ENCODE data around the gene OGT.
A peak's percentile ranks its signal among the peaks of the same experiment; 100 is the strongest.
"Not testable (repeated sequence)": the region's sequence is repeated elsewhere in the genome, so short reads cannot be mapped to it uniquely, and the experiment has no call there.

Gene OGT

DNA sequence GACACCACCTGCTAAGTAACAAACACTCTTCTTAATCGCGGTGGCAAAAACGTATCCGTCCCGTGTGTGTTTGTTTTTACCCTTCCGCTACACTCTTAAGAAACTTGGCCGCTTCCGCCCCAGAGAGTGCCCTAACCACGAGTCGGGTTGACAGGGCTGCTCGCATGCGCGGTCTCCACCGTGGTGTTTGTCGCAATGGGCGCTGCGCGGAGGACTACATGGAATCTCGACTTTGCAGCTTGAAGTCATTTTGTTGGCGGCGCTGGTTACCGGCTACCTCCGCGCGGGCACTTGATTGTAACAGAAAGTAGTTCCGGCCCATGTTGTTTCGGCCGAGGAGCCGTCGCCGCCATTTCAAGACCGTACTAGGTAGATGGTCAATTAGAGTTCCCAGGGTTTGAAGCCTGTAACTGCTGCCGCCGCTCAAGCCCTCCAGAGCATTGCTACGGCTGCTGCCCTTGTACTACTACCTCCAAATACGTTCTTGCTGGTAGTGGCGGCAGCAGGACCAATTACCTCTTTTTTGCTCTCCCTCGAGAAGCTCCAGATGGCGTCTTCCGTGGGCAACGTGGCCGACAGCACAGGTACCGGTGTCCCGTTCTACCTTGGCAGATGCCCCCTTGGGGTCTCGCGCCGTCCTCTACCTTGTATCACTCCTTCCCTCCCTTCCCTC, at the start of gene OGT:
TSS of gene OGT (plus strand) at position 352 of the 673 bp plus-strand sequence. CDS start at position 548, 196 bp downstream.
- peak; percentile 79 to 92 (median 86) for DNase-seq (ENCODE audit: low read depth in 3 of 3)

DNA sequence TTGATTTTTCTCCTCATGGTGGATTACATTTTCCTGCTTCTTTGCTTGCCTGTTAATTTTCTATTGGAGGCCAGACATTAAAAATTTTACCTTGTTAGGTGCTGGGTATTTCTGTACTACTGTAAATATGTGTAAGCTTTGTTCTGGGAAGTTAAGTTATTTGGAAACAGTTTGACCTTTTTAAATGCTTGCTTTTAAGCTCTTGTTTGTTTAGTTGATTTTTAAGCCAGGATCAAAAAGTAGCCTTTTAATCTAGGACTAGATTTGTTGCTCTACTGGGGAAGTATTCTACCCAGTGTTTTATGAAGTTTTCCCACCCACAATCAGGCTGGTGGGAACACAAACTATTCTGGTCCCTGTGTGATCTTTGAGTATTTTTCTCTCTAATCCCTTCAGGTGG, 45.1 kb upstream of the OGT start:
- DNase-seq (ENCODE audit: low read depth in 3 of 3): no peak

DNA sequence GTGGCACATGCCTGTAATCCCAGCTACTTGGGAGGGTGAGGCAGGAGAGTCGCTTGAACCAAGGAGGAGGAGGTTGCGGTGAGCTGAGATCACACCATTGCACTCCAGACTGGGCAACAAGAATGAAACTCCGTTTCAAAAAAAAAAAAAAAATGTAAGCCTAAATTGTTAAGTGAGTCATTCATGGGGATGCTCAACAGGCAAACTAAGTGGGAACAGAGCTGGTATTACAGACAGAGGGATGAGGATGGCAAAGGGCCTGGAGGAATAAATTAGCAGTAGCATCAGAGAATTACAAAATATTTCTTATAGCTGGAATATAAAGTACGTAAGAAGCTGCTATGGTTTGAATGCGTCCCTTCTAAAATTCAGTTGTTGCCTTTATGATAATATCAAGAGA, 43.4 kb upstream of the OGT start:
- no peak for DNase-seq (ENCODE audit: low read depth in 3 of 3)

DNA sequence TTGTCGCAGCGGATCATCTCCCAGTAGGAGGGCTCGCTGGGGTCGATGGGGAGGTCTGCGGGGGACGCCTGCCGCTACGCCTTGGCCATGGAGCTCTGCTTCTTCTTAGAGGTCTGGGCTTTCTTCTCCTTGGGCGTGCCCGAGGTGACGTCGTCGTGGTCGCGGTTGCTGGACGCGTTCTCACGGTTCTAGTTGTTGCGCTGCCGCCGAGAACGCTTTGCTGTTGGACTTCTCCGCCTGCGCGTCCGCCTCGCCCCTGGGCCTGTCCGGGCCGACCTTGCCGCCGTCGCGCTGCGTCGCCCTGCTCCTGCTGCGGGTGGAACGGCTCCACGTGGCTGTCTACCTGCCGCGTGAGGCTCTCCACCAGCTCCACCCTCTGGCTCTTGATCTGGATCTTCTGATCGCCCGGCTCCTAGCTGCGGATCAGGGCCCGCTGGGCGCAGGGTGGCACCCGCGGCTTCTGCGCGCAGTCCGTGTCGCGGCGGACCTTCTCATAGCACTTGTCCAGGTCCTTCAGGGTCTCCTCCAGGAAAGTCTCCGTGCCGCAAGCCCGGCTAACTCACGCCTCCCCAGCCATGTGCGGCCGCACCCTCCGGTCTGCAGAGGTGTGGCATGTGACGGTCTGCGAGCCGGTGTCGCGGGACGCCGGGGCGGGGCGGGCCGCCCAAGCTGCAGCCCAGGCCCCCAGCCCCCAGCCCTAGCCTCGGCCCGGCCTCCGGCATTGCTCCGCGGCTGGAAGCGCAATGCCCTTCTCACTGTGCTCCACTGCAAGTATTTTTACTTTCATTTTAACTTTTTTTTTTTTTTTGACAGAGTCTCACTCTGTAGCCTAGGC, 40.5 kb upstream of the OGT start:
- peak in 2 of 3 experiments; percentile 3 to 45 for DNase-seq (ENCODE audit: low read depth in 3 of 3)

DNA sequence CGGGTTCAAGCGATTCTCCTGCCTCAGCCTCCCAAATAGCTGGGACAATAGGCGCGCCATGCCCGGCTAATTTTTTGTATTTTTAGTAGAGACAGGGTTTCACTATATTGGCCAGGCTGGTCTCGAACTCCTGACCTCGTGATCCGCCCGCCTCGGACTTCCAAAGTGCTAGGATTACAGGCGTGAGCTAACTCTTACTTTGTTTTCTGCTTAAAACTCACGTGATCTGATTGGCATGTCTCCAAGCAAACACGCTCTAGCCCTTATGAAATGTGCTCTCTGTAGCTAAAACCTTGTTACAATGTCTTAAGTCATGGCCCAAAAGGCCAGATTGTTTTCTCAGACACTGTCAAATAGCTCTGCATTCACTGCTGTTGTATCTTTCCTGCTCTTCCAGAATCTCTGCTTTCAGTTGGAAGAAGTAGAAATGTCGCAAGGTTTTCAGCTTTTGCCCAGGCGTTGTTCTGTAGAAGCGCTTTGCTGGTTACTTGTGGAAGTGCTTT, 39.7 kb upstream of the OGT start:
- DNase-seq (ENCODE audit: low read depth in 3 of 3): no peak

DNA sequence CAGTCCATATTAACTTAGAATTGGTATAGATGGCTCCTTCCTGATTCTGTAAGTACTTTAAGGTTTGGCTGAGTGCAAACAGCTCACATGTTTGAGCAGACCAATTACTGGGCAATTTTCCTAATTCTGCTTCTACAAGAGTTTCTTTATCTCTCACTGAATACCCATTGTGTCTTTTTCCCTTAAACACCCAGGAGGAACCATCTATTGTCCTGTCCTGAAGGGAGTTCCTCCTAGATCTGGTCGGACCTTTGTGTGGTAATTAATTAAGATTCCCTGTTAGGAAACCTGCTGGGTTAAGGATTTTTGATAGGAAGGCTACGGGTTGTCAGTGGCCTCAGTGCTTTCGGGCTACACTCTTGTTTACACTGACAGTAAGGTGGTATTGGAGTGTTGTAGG, 36.9 kb upstream of the OGT start:
- DNase-seq (ENCODE audit: low read depth in 3 of 3): not testable (repeated sequence)

DNA sequence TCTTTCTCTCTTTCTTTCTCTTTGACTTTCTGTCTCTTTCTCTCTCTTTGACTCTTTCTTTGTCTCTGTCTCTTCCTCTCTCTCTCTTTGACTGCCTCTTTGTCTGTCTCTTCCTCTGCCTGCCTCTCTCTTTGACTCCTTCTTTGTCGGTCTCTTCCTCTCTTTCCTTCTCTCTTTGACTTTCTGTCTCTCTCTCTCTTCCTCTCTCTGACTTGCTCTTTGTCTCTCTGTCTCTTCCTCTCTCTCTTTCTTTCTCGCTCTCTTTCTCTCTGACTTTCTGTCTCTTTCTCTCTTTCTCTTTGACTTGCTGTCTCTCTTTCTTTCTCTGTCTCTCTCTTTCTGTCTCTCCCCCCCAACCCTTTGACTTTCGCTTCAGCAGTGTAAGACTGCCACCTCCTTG, 36.4 kb upstream of the OGT start:
- DNase-seq (ENCODE audit: low read depth in 3 of 3): no peak

DNA sequence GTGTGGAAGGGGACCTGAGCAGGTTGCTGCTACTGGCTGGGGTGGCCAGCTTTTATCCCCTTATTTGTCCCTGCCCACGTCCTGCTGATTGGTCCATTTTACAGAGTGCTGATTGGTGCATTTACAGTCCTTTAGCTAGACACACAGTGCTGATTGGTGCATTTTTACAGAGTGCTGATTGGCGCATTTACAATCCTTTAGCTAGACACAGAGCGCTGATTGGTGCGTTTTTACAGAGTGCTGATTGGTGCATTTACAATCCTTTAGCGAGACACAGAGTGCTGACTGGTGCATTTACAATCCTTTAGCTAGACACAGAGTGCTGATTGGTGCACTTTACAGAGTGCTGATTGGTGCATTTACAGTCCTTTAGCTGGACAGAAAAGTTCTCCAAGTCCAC, 30.8 kb upstream of the OGT start:
- DNase-seq (ENCODE audit: low read depth in 3 of 3): not testable (repeated sequence)

DNA sequence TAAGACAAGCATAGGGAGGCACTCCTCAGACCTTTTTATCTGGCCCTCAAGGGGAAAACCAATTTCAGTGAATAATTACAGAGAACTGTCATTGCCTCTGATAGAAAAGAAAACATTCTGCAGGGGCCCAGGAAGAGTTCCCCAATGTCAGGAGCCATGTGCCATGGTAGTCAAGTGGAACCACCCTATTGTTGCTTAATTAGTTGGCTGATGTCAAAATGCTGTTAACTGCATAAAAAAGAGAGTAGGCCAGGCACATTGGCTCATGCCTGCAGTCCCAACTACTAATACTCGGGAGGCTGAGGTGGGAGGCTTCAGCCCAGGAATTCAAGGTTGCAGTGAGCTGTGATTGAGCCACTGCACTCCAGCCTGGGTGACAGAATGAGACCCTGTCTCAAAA, 28.6 kb upstream of the OGT start:
- DNase-seq (ENCODE audit: low read depth in 3 of 3): no peak

DNA sequence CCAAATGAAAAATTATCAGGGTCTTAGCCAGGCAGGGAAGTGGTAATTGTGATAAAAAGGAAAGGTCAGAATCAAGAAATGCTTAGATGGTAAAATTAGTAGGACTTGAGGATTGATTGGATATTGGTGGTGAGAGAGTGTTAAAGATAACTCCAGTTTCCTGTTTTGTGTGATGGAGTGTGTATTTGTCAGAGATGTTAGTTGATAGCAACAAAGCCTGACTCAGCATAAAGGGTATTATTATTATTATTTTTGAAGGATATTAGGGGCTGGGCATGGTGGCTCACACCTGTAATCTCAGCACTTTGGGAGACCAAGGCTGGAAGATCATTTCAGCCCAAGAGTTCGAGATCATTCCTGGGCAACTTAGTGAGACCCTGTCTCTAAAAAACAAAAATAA, 23.6 kb upstream of the OGT start:
- DNase-seq (ENCODE audit: low read depth in 3 of 3): no peak

DNA sequence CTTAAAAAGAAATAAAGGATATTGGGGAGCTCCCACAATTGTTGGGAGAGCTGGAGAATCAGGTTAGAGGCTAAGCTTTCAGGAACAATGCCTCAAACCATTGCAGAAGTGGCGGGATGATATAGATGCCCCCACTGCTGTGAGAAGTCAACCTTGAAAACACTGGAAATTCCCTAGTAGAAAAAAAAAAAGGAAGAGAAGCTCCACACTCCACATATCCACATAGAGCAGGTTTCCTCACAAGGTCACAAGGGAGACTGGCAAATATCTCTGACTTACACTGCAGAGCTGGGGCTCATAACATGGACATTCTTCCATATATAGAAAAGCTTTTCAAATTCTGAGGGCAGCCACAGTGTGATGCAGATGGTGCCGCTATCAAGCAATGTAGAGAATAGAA, 22.7 kb upstream of the OGT start:
- no peak for DNase-seq (ENCODE audit: low read depth in 3 of 3)

DNA sequence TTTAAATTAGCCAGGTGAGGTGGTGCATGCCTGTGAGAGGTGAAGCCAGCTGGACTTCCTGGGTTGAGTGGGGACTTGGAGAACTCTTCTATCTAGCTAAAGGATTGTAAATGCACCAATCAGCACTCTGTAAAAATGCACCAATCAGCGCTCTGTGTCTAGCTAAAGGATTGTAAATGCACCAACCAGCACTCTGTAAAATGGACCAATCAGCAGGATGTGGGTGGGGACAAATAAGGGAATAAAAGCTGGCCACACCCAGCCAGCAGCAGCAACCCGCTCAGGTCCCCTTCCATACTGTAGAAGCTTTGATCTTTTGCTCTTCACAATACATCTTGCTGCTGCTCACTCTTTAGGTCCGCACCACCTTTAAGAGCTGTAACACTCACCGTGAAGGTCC, 19.2 kb upstream of the OGT start:
- DNase-seq (ENCODE audit: low read depth in 3 of 3): not testable (repeated sequence)

DNA sequence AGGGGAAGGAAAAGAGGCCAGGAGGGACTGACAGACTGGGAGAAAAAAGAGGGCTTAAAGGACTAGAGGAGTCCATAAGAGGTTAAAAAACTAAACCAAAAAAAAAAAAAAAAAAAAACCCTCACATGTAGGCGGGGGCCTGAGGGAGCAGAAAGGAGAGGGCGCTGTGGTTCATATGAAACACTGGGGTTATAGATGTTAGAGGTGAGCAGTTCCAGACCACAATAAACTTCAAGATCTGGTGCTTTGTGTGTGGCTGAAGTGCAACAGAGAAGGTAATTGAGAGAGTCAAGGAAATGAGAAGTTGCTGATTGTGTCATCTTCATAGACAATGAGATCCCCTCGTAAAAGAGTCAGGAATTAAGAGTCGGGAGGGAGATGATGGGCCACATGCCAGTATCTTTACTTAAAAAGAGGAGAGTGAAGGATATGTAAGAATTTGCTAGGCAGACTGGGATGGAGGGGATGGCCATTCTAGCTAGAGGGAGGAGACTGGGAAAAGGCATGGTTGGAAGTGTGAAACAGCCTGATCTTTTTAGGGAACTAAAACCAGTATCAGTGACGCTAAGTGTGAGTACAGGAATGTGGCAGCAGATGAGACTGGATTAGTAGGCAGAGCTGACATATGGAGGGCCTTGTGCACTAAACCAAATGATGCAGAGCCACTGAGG, 18.4 kb upstream of the OGT start:
- no peak for DNase-seq (ENCODE audit: low read depth in 3 of 3)

DNA sequence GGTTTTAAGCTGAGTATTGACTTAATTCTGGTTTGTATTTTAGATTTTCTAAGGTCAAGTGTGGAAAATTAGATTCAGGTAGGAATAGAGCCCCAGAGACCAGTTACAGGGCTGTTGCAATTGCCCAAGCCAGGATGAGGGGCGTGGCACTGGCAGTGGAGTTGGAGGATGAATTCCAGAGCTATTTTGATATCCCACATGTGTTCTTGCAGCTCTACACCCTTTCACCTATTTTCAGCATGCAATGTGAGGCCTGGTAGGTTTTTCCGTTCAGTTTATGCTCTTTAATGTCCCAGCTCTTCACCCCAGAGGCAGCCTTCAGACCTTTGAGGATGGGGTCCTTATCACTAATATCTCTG, 17.9 kb upstream of the OGT start:
- DNase-seq (ENCODE audit: low read depth in 3 of 3): no peak

DNA sequence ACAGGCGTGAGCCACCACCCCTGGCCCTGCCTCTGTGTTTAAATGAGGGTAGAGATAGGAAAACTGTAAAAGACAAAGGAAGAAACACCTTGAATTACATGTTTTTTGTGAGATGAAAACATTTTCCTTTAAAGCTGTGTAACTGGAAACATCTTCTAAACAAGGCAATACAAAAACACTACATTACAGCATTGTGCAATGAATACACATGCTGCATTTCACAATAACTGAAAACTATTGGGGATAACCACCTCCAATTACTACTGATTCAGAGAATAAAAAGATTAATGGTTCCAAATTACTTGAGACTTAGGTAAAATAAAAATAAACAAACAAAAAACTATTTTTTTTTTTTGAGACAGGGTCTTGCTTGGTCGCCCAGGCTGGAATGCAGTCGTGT, 7.6 kb upstream of the OGT start:
- DNase-seq (ENCODE audit: low read depth in 3 of 3): no peak

DNA sequence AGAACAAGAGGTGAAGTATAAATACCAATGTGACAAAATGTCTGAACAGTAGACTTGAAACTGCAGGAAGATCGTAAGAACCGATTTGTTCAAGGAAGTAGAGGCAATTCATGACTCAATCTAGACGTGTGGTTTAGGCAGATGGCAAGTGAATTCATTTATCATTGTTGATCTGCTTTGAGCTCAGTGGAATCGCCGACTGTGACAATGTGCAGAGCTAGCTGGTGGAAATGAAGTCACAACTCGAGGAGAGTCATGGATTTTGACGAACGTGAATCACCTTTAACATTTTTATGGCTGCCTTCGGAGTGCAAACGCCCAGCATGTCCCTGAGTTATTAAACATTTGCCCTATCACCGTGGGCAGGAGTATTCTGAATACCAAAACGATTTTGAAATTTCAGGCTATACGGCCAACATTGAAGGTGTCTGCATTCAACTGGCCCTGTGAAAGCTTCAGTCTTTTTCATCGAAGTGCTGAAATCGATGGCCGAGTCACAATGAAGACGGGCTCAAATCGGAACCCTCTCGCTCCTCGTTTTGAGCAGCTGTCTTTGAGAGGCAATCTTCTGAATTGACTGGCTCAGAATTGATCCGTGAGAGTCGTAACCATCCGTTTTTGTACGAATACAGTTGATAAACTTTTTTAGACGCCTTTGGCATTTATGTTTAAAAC, 689 bp upstream of the OGT start:
- peak in 2 of 3 experiments; percentile 28 to 35 for DNase-seq (ENCODE audit: low read depth in 3 of 3)

DNA sequence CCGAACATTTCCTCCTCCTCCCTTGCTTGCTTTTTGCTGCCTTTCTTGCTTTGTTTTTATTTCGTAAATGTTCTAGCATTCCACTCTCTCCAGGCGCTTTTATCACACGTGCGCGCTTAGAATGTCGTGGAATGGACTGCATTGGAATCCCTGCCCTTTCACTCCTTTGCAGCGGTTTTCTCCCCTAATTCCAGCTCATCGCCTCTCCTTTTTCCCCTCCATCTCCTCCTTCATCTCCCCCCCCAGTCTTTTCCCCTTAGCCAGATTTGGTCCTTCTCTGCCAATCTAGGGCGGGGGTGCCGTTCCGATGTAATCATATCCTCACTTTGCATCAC, 579 bp downstream of the OGT start:
- DNase-seq (ENCODE audit: low read depth in 3 of 3): no peak

DNA sequence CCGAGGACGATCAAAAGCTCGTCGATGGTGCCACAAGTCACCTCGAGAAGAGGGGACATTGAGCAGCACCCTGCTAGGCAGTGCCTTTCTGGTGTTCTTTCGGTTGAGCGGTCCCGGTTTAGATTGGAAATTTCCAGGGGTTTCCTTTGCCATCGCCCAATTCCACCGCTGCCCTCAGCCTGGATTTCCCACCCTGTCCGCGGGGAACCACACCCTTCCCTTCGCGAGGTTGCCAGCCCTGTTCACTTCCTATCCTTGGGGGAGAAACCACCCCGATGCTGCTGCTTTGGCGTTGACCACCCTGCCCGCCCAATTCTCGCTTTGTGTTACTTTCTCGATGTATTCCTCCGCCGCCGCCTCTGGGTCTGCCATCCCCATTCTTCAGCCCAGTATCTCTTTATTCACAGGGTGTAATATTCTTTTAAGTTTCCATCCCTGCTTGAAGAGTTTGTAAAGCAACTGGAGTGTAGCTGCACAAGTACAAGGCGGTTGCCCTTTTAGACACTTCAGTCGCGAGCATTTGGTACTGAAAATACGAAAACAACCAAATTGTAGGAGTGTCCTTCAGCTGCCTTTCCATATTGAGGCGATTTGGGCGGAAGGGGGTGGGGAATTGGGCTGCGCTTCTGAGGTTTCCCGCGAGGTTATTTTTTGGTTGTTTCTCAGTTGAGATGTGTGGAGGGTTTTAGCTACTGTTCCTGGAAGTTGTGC, 1.1 kb downstream of the OGT start:
- DNase-seq (ENCODE audit: low read depth in 3 of 3): peak in 2 of 3 experiments; percentile 15 to 53

DNA sequence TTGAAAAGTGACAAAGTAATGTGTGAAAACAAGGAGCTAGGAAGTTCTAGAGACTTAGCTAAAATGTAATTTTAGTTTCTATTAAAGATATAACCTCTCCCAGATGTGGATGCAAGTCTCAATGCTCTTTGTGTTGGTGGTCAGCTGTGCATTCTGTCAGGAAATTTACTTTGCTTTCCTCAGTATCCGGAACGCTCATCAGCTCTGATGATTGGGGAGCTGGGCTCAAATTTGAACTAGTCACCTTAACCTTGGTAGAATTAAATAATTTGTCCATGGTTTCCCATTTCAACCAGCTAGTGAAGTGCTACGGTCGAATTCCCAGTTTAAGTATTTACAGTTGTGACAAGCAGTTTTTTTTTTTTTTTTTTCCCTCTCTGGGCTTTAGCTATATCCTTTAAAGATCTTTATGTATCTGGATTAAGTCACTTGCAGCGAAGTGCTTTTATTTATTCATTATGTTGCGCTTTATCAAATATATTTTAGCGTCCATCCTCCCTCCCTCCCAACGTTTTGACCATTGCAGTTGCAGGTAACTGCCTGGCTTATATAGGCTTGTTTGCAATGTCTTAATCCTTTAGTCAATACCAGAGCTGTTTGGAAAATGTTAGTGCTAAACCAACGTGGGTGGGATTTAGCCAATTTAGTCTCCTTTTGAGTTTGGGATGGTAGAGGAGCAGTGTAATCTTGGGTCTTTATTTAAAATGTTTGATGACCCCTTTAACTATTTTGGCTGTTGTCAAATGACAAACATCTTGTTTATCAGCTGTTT, 2.1 kb downstream of the OGT start:
- DNase-seq (ENCODE audit: low read depth in 3 of 3): no peak

DNA sequence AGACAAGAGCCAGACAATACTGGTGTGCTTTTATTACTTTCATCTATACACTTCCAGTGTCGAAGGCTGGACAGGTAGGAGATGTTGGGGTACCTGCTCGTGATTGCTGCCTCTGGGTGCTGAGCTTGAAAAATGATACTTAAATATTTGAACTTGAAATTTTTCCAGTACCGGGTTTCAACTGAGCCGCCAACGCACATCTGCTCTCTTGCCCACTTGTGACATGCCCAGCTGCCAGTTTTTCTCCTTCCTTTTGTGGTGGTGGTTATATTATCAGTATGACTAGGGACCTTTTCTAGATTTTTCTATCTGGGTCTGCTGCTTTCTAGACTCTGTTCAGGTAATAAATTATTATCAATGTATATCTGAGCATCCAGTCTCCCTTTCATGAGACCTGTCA, 3.4 kb downstream of the OGT start:
- DNase-seq (ENCODE audit: low read depth in 3 of 3): peak in 1 of 3 experiments; percentile 33

DNA sequence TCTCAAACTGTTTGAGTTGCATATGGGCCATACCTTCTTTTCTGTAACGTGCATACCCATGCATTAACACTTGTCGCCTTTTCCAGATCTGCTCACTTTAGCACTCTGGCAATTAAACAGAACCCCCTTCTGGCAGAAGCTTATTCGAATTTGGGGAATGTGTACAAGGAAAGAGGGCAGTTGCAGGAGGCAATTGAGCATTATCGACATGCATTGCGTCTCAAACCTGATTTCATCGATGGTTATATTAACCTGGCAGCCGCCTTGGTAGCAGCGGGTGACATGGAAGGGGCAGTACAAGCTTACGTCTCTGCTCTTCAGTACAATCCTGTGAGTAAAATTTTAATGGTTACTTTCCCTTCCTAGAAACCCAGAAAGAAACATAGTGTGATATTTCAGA, 4.8 kb downstream of the OGT start:
- no peak for DNase-seq (ENCODE audit: low read depth in 3 of 3)

Measured in stimulated activated CD4-positive, alpha-beta T cell treated with anti-CD3 and anti-CD28 coated beads, TNF-alpha, amount 100 ng/mL, for 24 hours (primary cell).